ENCODE measurements around the gene CHRDL2.

- TF ChIP-seq EZH2phosphoT487 (IDR thresholded peaks at IDR 0.05; ENCODE audit: low read depth, severe bottlenecking, unreplicated experiment), result no peak
- TF ChIP-seq, protein P1, sequence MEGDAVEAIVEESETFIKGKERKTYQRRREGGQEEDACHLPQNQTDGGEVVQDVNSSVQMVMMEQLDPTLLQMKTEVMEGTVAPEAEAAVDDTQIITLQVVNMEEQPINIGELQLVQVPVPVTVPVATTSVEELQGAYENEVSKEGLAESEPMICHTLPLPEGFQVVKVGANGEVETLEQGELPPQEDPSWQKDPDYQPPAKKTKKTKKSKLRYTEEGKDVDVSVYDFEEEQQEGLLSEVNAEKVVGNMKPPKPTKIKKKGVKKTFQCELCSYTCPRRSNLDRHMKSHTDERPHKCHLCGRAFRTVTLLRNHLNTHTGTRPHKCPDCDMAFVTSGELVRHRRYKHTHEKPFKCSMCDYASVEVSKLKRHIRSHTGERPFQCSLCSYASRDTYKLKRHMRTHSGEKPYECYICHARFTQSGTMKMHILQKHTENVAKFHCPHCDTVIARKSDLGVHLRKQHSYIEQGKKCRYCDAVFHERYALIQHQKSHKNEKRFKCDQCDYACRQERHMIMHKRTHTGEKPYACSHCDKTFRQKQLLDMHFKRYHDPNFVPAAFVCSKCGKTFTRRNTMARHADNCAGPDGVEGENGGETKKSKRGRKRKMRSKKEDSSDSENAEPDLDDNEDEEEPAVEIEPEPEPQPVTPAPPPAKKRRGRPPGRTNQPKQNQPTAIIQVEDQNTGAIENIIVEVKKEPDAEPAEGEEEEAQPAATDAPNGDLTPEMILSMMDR (IDR thresholded peaks at IDR 0.05; ENCODE audit: poor library complexity), result no peak
- no peak for TF ChIP-seq EZH2 (IDR thresholded peaks at IDR 0.05; ENCODE audit: borderline replicate concordance)
Observed at GRCh38 chr11:74648894-74649293, 82.3 kb downstream of the CHRDL2 start.

Data from hepatocyte (in vitro differentiated cells).